K562 (cell line): Measurements from ENCODE around the gene TBC1D12.

ENCODE experiments used
- HCFC1 ChIP-seq: IDR thresholded peaks from 2 replicates; pipeline ENCODE4 v1.6.1; 2012; ENCODE audit warnings: low read depth, low read length, improper control_type of control experiment
- IFI16 ChIP-seq: fragments of 250-450 bp; sonication (Bioruptor Pico); IDR thresholded peaks from 2 replicates; pipeline ENCODE4 v2.1.2; 2022; ENCODE audit warnings: mild to moderate bottlenecking, inconsistent platforms
- JUNB ChIP-seq: fragments of 450-650 bp; formaldehyde crosslinking; conservative IDR thresholded peaks from 2 replicates; pipeline ENCODE4 v1.4.0; 2020; ENCODE audit warnings: mild to moderate bottlenecking
- KDM2B ChIP-seq: fragments of 250-450 bp; sonication (Bioruptor Pico); IDR thresholded peaks from 2 replicates; pipeline ENCODE4 v1.8.0; 2021; ENCODE audit warnings: mild to moderate bottlenecking, moderate library complexity
- SETDB1 ChIP-seq: IDR thresholded peaks from one replicate; pipeline ENCODE4 v1.6.1; 2012; ENCODE audit warnings: low read length, control low read depth, inconsistent platforms
- SMC3 ChIP-seq: conservative IDR thresholded peaks from 2 replicates; pipeline ENCODE4 v1.6.1; 2011; ENCODE audit warnings: low read depth, low read length, improper control_type of control experiment; ENCODE audit not compliant: insufficient read depth
- SP2 ChIP-seq: IDR thresholded peaks from 2 replicates; pipeline ENCODE4 v1.6.1; 2011; ENCODE audit warnings: mild to moderate bottlenecking, low read depth, low read length, moderate library complexity; ENCODE audit not compliant: poor library complexity, severe bottlenecking; ENCODE audit errors: extremely low read depth
- STAT5B ChIP-seq: fragments of 250-450 bp; sonication (Bioruptor Pico); IDR thresholded peaks from 2 replicates; pipeline ENCODE4 v1.8.0; 2021; ENCODE audit warnings: mild to moderate bottlenecking, inconsistent platforms
- ZFP1 ChIP-seq: fragments of 450-650 bp; formaldehyde crosslinking; IDR thresholded peaks from 2 replicates; pipeline ENCODE4 v1.4.0; 2020; ENCODE audit warnings: mild to moderate bottlenecking, mixed read lengths
- ZNF224 ChIP-seq: sonication (generic); formaldehyde crosslinking; IDR thresholded peaks from 2 replicates; pipeline ENCODE4 v1.8.0; 2022; ENCODE audit warnings: mild to moderate bottlenecking, missing genetic modification reagents
- TF ChIP-seq, protein P1 (sequence below): fragments of 450-650 bp; formaldehyde crosslinking; IDR thresholded peaks from 2 replicates; pipeline ENCODE4 v1.4.0; 2020; ENCODE audit warnings: mild to moderate bottlenecking, mixed read lengths
- TF ChIP-seq, protein P2 (sequence below), 3 experiments: IDR thresholded peaks in 2 of 3; conservative IDR thresholded peaks in 1 of 3; 2 replicates each; pipeline ENCODE4 v1.5.1; 2011 to 2012; ENCODE audit warnings: low read length in 3 of 3, mild to moderate bottlenecking in 3 of 3, control low read depth in 2 of 3, improper control_type of control experiment in 1 of 3, inconsistent platforms in 1 of 3, low read depth in 1 of 3, mixed read lengths in 1 of 3, moderate library complexity in 1 of 3; ENCODE audit not compliant: insufficient read depth in 2 of 3

DNA sequence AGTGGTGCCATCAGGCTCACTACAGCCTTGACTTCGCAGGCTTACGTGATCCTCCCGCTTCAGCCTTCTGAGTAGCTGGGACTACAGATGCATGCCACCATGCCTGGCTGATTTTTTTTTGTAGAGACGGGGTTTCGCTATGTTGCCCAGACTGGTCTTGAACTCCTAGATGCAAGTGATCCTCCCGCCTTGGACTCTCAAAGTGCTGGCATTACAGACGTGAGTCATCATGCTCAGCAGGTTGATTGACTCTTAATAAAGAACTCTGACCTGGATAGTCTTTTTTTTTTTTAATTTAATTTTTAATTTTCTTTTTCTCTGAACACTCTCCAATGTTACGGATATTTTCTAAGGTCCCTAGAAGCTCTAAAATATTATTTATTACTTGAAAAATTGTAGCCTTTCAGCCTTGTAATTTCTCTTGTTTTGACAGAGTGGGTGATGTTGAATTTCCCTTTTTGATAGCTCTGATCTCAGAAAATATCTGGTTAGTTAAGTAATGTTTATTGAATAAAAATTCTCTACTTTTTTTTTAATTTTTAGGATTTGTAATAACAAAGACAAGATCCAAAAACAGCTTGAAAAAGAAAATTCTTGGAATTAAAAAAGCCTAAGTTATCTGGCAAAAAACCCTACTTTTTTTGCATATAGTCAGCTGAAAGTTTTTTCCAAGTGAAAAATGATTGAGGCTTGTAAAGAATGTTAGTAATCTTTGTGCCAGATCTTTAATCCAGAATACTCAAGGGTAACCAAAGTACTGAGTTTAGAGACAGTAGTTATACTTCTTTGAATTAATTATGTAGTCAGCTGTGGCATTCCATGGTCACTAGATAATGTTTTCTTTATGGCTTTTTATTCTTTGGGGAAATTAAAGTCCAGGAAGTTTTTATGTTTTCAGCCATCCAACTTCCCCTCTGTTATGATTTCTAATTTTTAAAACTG is 26.7 kb downstream of the TBC1D12 start:
- TF ChIP-seq SMC3 (no peak), STAT5B (CRISPR knock-in tag) (no peak), IFI16 (no peak), SP2 (no peak), KDM2B (CRISPR knock-in tag) (no peak), JUNB (CRISPR knock-in tag) (no peak), SETDB1 (no peak), ZFP1 (CRISPR knock-in tag) (no peak), ZNF224 (CRISPR knock-in tag) (no peak), HCFC1 (no peak)
- TF ChIP-seq, protein P1, sequence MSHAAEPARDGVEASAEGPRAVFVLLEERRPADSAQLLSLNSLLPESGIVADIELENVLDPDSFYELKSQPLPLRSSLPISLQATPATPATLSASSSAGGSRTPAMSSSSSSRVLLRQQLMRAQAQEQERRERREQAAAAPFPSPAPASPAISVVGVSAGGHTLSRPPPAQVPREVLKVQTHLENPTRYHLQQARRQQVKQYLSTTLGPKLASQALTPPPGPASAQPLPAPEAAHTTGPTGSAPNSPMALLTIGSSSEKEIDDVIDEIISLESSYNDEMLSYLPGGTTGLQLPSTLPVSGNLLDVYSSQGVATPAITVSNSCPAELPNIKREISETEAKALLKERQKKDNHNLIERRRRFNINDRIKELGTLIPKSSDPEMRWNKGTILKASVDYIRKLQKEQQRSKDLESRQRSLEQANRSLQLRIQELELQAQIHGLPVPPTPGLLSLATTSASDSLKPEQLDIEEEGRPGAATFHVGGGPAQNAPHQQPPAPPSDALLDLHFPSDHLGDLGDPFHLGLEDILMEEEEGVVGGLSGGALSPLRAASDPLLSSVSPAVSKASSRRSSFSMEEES (CRISPR knock-in tag): no peak
- TF ChIP-seq, protein P2, sequence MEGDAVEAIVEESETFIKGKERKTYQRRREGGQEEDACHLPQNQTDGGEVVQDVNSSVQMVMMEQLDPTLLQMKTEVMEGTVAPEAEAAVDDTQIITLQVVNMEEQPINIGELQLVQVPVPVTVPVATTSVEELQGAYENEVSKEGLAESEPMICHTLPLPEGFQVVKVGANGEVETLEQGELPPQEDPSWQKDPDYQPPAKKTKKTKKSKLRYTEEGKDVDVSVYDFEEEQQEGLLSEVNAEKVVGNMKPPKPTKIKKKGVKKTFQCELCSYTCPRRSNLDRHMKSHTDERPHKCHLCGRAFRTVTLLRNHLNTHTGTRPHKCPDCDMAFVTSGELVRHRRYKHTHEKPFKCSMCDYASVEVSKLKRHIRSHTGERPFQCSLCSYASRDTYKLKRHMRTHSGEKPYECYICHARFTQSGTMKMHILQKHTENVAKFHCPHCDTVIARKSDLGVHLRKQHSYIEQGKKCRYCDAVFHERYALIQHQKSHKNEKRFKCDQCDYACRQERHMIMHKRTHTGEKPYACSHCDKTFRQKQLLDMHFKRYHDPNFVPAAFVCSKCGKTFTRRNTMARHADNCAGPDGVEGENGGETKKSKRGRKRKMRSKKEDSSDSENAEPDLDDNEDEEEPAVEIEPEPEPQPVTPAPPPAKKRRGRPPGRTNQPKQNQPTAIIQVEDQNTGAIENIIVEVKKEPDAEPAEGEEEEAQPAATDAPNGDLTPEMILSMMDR (IDR thresholded peaks at IDR 0.05 in 2 of 3, conservative IDR thresholded peaks at IDR 0.05 in 1 of 3; ENCODE audit: insufficient read depth in 2 of 3, low read depth in 1 of 3, low read length in 3 of 3): no peak
